GM19397 (cell line): Measurements from ENCODE around the gene MEAK7.

Source experiments
- ATAC-seq: cut with Tn5 transposase; IDR thresholded peaks from one replicate; pipeline ENCODE4 v1.9.1; 2021; ENCODE audit warnings: mild to moderate bottlenecking, moderate library complexity; ENCODE audit not compliant: unreplicated experiment

MEAK7 gene

GRCh38 chr16:84467709-84468108 is 36.8 kb downstream of the MEAK7 start:
- no peak for ATAC-seq

- ATAC-seq, result no peak
These were observed 37.2 kb downstream of the MEAK7 start for GRCh38 chr16:84467256-84467655.

- no peak for ATAC-seq
These were observed 37.8 kb downstream of the MEAK7 start for GRCh38 chr16:84466692-84467091.

GRCh38 chr16:84465154-84465553 is 39.3 kb downstream of the MEAK7 start:
- no peak for ATAC-seq

- ATAC-seq, result no peak
These were observed 40.3 kb downstream of the MEAK7 start for GRCh38 chr16:84464116-84464515.

- ATAC-seq, result no peak
These were observed 41.2 kb downstream of the MEAK7 start for GRCh38 chr16:84463221-84463620.

- no peak for ATAC-seq
These were observed 41.9 kb downstream of the MEAK7 start for GRCh38 chr16:84462296-84463210.

DNA sequence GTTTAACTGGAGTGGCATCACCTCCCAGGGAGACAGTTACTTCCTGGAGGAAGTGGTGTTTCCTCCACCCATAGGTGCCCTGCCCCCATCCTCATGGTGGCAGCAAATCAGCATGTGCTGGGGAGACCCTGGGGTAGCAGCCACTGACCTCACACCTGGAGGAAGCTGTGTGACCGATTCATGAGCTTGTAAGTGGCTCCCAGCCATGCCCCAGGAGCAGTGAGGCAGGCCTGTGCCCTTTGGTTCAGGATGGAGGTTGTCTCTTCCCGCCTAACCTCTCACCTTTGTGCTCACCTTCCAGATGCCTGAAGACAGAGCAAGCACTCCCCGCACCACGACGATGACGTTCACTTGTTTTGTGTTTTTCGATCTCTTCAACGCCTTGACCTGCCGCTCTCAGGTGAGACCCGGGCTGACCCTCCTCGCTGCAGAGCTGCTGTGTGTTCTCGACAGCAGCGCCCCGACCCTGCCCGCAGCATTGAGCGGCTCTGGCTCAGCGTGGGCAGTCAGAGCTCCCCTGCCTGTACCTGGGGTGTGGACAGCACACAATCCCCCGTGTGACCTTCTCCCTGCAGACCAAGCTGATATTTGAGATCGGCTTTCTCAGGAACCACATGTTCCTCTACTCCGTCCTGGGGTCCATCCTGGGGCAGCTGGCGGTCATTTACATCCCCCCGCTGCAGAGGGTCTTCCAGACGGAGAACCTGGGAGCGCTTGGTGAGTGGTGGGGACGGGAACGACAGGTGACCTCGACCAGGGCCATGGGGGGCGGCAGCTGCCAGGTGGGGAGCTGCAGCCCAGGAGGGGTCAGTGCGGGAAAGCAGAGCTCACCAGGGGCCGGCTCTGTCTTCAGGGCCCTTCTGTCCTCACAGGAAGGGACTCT is 42.8 kb downstream of the MEAK7 start:
- no peak for ATAC-seq

DNA sequence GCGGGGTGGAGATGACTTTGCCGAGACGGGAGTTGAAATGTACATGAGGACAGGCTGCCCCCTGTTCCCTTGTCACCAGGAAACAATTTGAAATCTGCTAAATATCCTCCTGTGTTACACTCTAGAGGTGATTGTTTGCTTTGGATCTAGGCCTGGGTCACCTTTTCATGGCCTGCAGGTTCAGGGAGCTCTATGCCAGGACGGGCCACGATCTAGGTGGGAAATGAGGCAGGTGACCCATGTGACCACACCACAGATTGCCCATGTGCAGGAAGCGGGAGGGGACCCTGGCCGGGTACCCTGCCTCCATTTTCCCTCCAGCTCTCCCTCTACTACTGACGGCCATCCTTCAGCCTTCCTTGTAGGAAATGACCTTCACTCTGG is 43.4 kb downstream of the MEAK7 start:
- ATAC-seq, result no peak

- ATAC-seq, result no peak
These were observed 43.9 kb downstream of the MEAK7 start for GRCh38 chr16:84460406-84461028.

GRCh38 chr16:84459941-84460405 is 44.5 kb downstream of the MEAK7 start:
- no peak for ATAC-seq

- ATAC-seq, result no peak
These were observed 44.9 kb downstream of the MEAK7 start for GRCh38 chr16:84459533-84459894.

DNA sequence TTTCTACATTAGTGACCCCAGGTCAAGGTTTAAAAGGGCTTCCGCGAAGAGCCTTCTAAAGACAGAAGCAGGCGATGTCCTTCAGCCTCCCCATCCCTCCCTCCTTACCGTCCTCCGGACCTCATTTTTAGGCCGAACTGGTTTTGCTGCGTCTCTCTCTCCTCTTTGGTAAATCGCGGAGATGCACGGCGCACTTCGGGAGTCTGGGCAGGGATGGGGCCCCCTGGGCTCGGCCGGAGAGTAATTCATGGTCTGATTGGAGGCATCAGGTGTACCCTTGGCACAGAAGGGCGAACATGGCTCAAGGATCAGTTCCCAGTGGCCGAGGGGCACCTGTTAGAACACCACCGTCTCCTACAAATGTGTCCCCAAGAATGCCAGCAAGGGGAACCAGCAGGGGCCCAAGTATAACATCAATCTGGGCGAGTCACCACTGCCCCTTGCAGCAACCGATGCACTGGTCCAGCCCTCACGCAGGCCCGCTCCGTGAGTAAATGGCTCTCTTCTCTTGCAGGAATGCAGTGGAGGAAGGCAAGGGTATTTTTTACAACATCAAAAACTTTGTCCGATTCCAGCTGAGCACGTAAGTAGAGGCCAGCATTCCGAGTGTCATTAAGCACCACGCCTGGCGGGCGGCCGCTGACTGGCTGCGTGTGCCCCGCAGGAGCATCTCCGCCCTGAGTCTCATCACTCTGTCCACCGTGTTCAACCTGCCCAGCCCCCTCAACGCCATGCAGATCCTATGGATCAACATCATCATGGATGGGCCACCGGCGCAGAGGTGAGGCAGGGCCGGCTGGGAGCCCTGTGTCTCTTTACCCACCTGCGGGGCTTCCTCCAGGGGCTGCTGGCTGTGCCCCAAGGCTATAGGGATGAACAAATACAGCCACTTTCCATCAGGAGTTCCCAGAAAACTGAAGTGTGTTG is 45.6 kb downstream of the MEAK7 start:
- no peak for ATAC-seq

DNA sequence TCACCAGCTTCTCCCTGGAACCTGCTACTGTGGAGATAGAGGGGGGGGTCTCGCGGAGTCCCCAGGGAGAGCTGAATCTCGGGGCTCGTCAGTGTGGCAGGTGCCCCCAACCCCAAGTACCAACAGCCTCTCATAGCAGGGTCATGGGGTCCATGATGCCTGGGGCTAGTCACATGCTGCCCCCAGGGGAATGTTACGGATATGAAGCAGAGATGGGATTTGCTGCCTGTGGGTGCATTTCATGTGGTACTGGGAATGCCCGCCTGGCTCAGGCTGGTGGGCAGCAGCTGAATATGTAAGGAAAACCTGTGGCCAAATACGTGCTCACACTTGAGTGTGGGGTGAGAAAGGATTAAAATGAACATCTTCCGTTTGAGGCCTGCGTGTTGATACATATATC is 49.4 kb downstream of the MEAK7 start:
- no peak for ATAC-seq
